Measurements from ENCODE around the gene ZNF143.
"Not testable (repeated sequence)": the region's sequence is repeated elsewhere in the genome, so short reads cannot be mapped to it uniquely, and the experiment has no call there.

The ZNF143 gene

GRCh38 chr11:9460322-9461062 is at the start of gene ZNF143:
Gene ZNF143, plus strand, starts transcription at chr11:9461012. Its CDS starts 10,297 bp downstream, at chr11:9471309.
- Mint-ChIP-seq H3K4me3 (peak within 1 kb of the TSS; percentile 97), H3K27ac (peak within 1 kb of the TSS; percentile 99), H3K27me3 (no peaks in the 10 kb centered on the region), H3K9me3 (no peaks in the 10 kb centered on the region), H3K4me1 (ENCODE audit: low read depth) (peaks cover 31% of the 10 kb centered on the region), H3K36me3 (ENCODE audit: low read depth) (peaks cover 23% of the 10 kb centered on the region)
- DNase-seq = peak; percentile 100

GRCh38 chr11:9428706-9429105 is 32.1 kb upstream of the ZNF143 start:
- Mint-ChIP-seq H3K4me1 (ENCODE audit: low read depth) (no peaks in the 10 kb centered on the region), H3K36me3 (ENCODE audit: low read depth) (peaks cover 96% of the 10 kb centered on the region), H3K27me3 (no peaks in the 10 kb centered on the region), H3K27ac (peak overlapping the region; percentile 67), H3K4me3 (no peak overlapping the region), H3K9me3 (no peaks in the 10 kb centered on the region)
- DNase-seq = no peak

- Mint-ChIP-seq H3K27me3 (no peaks in the 10 kb centered on the region), H3K4me1 (ENCODE audit: low read depth) (no peaks in the 10 kb centered on the region), H3K4me3 (no peak overlapping the region), H3K9me3 (no peaks in the 10 kb centered on the region), H3K36me3 (ENCODE audit: low read depth) (peaks cover 92% of the 10 kb centered on the region), H3K27ac (no peak overlapping the region)
- DNase-seq = no peak
Observed at GRCh38 chr11:9438611-9439010, 22.2 kb upstream of the ZNF143 start.

GRCh38 chr11:9446230-9446629 is 14.6 kb upstream of the ZNF143 start:
- no peaks in the 10 kb centered on the region for H3K27me3 Mint-ChIP-seq
- DNase-seq = no peak
- no peak overlapping the region for H3K4me3 Mint-ChIP-seq
- H3K4me1 Mint-ChIP-seq (ENCODE audit: low read depth) = peaks cover 1% of the 10 kb centered on the region
- H3K36me3 Mint-ChIP-seq (ENCODE audit: low read depth) = peaks cover 83% of the 10 kb centered on the region
- no peak overlapping the region for H3K27ac Mint-ChIP-seq
- H3K9me3 Mint-ChIP-seq = peaks cover 2% of the 10 kb centered on the region

GRCh38 chr11:9448576-9449352 is 12.0 kb upstream of the ZNF143 start:
- H3K9me3 Mint-ChIP-seq = peaks cover 6% of the 10 kb centered on the region
- H3K4me1 Mint-ChIP-seq (ENCODE audit: low read depth) = peaks cover 1% of the 10 kb centered on the region
- H3K36me3 Mint-ChIP-seq (ENCODE audit: low read depth) = peaks cover 61% of the 10 kb centered on the region
- H3K27ac Mint-ChIP-seq = no peak overlapping the region
- DNase-seq = no peak
- H3K4me3 Mint-ChIP-seq = no peak overlapping the region
- no peaks in the 10 kb centered on the region for H3K27me3 Mint-ChIP-seq

GRCh38 chr11:9452023-9452422 is 8.8 kb upstream of the ZNF143 start:
- DNase-seq; H3K27ac Mint-ChIP-seq; H3K27me3 Mint-ChIP-seq; H3K4me1 Mint-ChIP-seq (ENCODE audit: low read depth); H3K4me3 Mint-ChIP-seq; H3K9me3 Mint-ChIP-seq: not testable (repeated sequence)
- H3K36me3 Mint-ChIP-seq (ENCODE audit: low read depth) = peaks cover 30% of the 10 kb centered on the region

- Mint-ChIP-seq H3K36me3 (ENCODE audit: low read depth) (peaks cover 11% of the 10 kb centered on the region), H3K4me1 (ENCODE audit: low read depth) (peaks cover 8% of the 10 kb centered on the region), H3K4me3 (no peak overlapping the region), H3K27ac (no peak overlapping the region), H3K9me3 (peaks cover 3% of the 10 kb centered on the region), H3K27me3 (no peaks in the 10 kb centered on the region)
- DNase-seq = no peak
Observed at GRCh38 chr11:9455722-9456121, 5.1 kb upstream of the ZNF143 start.

GRCh38 chr11:9459667-9460321 is 1.0 kb upstream of the ZNF143 start:
- Mint-ChIP-seq H3K9me3 (no peaks in the 10 kb centered on the region), H3K36me3 (ENCODE audit: low read depth) (peaks cover 23% of the 10 kb centered on the region), H3K27ac (peak overlapping the region; percentile 99), H3K27me3 (no peaks in the 10 kb centered on the region), H3K4me3 (peak overlapping the region; percentile 97), H3K4me1 (ENCODE audit: low read depth) (peaks cover 31% of the 10 kb centered on the region)
- peak; percentile 52 for DNase-seq

- Mint-ChIP-seq H3K27ac (peak overlapping the region; percentile 99), H3K4me3 (peak overlapping the region; percentile 97), H3K9me3 (no peaks in the 10 kb centered on the region), H3K4me1 (ENCODE audit: low read depth) (peaks cover 31% of the 10 kb centered on the region), H3K27me3 (no peaks in the 10 kb centered on the region), H3K36me3 (ENCODE audit: low read depth) (peaks cover 23% of the 10 kb centered on the region)
- DNase-seq = peak; percentile 89
Observed at GRCh38 chr11:9461063-9461759, 399 bp downstream of the ZNF143 start.

GRCh38 chr11:9461760-9462134 is 935 bp downstream of the ZNF143 start:
- Mint-ChIP-seq H3K9me3 (no peaks in the 10 kb centered on the region), H3K4me1 (ENCODE audit: low read depth) (peaks cover 32% of the 10 kb centered on the region), H3K27ac (peak overlapping the region; percentile 99), H3K4me3 (peak overlapping the region; percentile 97), H3K27me3 (no peaks in the 10 kb centered on the region), H3K36me3 (ENCODE audit: low read depth) (peaks cover 26% of the 10 kb centered on the region)
- no peak for DNase-seq

- DNase-seq = no peak
- H3K27ac Mint-ChIP-seq = peak overlapping the region; percentile 99
- no peaks in the 10 kb centered on the region for H3K9me3 Mint-ChIP-seq
- H3K36me3 Mint-ChIP-seq (ENCODE audit: low read depth) = peaks cover 28% of the 10 kb centered on the region
- H3K4me1 Mint-ChIP-seq (ENCODE audit: low read depth) = peaks cover 32% of the 10 kb centered on the region
- H3K4me3 Mint-ChIP-seq = peak overlapping the region; percentile 97
- no peaks in the 10 kb centered on the region for H3K27me3 Mint-ChIP-seq
Observed at GRCh38 chr11:9462172-9462799, 1.5 kb downstream of the ZNF143 start.

GRCh38 chr11:9462806-9463537 is 2.2 kb downstream of the ZNF143 start:
- Mint-ChIP-seq H3K27me3 (no peaks in the 10 kb centered on the region), H3K36me3 (ENCODE audit: low read depth) (peaks cover 28% of the 10 kb centered on the region), H3K4me3 (peak overlapping the region; percentile 97), H3K27ac (peak overlapping the region; percentile 99), H3K4me1 (ENCODE audit: low read depth) (peaks cover 35% of the 10 kb centered on the region), H3K9me3 (no peaks in the 10 kb centered on the region)
- no peak for DNase-seq

- H3K4me3 Mint-ChIP-seq = no peak overlapping the region
- H3K27ac Mint-ChIP-seq = peak overlapping the region; percentile 12
- no peaks in the 10 kb centered on the region for H3K9me3 Mint-ChIP-seq
- peaks cover 6% of the 10 kb centered on the region for H3K4me1 Mint-ChIP-seq (ENCODE audit: low read depth)
- no peak for DNase-seq
- H3K36me3 Mint-ChIP-seq (ENCODE audit: low read depth) = peaks cover 60% of the 10 kb centered on the region
- H3K27me3 Mint-ChIP-seq = no peaks in the 10 kb centered on the region
Observed at GRCh38 chr11:9470765-9471164, 10.0 kb downstream of the ZNF143 start.
